HEK293 (cell line): ENCODE data around the gene AGBL3.

Source experiments
- CTCF ChIA-PET: fragments of 350-600 bp; formaldehyde crosslinking; extraction: SDS; loops from one replicate; lab custom pipeline; 2021; ENCODE audit warnings: antibody characterized with exemption; lab: Yijun Ruan, JAX
- POLR2A ChIA-PET: fragments of 300-600 bp; formaldehyde crosslinking; extraction: SDS; loops from one replicate; lab custom pipeline; 2020; ENCODE audit warnings: antibody characterized with exemption, inconsistent platforms; lab: Yijun Ruan, JAX
- H3K27ac ChIP-seq: fragments of 200-500 bp; sonication (Bioruptor generic); 2 replicates; pipeline ENCODE4 v1.5.1; 2014; ENCODE audit warnings: low read depth, low read length, control low read depth, inconsistent platforms; ENCODE audit errors: extremely low read depth
- H3K36me3 ChIP-seq, 2 experiments: fragments of 200-500 bp in 1 of 2; sonication (Bioruptor generic) in 1 of 2; 1 replicate in 1 of 2; 2 replicates in 1 of 2; pipeline ENCODE4 v1.5.1; 2014 to 2017; ENCODE audit warnings: inconsistent platforms in 2 of 2, low read length in 2 of 2; ENCODE audit not compliant: control insufficient read depth in 2 of 2, insufficient read depth in 1 of 2
- H3K4me1 ChIP-seq: fragments of 200-500 bp; sonication (Bioruptor generic); 2 replicates; pipeline ENCODE4 v1.5.1; 2014; ENCODE audit warnings: mild to moderate bottlenecking, low read length, inconsistent platforms; ENCODE audit not compliant: control insufficient read depth, insufficient read depth
- H3K4me3 ChIP-seq: 2 replicates; pipeline ENCODE4 v1.5.1; 2011; ENCODE audit warnings: low read depth, mild to moderate bottlenecking, control low read depth, low read length, moderate library complexity
- H3K9me3 ChIP-seq: fragments of 200-500 bp; sonication (Bioruptor generic); 2 replicates; pipeline ENCODE4 v1.5.1; 2014; ENCODE audit warnings: low read depth, low read length, inconsistent platforms; ENCODE audit not compliant: control insufficient read depth, insufficient read depth
- HOXA7 ChIP-seq: sonication (generic); formaldehyde crosslinking; IDR thresholded peaks from 2 replicates; pipeline ENCODE4 v1.8.1; 2022; ENCODE audit warnings: missing genetic modification reagents, borderline replicate concordance
- KLF9 ChIP-seq: fragments of 450-650 bp; formaldehyde crosslinking; IDR thresholded peaks from 2 replicates; pipeline ENCODE4 v1.5.1; 2016; ENCODE audit warnings: missing biosample characterization, missing genetic modification characterization, low read depth
- OSR2 ChIP-seq: fragments of 450-650 bp; formaldehyde crosslinking; IDR thresholded peaks from 2 replicates; pipeline ENCODE4 v1.5.1; 2016; ENCODE audit warnings: missing biosample characterization, missing genetic modification characterization
- SCRT1 ChIP-seq: fragments of 450-650 bp; formaldehyde crosslinking; IDR thresholded peaks from 2 replicates; pipeline ENCODE4 v1.5.1; 2016; ENCODE audit warnings: missing biosample characterization, missing genetic modification characterization, borderline replicate concordance
- TCF7L2 ChIP-seq: IDR thresholded peaks from 2 replicates; pipeline ENCODE4 v1.6.1; 2011; ENCODE audit warnings: low read depth, mild to moderate bottlenecking, inconsistent platforms, low read length, moderate library complexity, borderline replicate concordance
- WT1 ChIP-seq: fragments of 450-650 bp; formaldehyde crosslinking; IDR thresholded peaks from 2 replicates; pipeline ENCODE4 v1.5.1; 2016; ENCODE audit warnings: missing biosample characterization, missing genetic modification characterization
- YY1 ChIP-seq: fragments of 450-650 bp; formaldehyde crosslinking; IDR thresholded peaks from 2 replicates; pipeline ENCODE4 v1.5.1; 2018; ENCODE audit warnings: missing biosample characterization, missing genetic modification characterization
- ZEB2 ChIP-seq: fragments of 450-650 bp; formaldehyde crosslinking; IDR thresholded peaks from 2 replicates; pipeline ENCODE4 v1.5.1; 2016; ENCODE audit warnings: missing biosample characterization, missing genetic modification characterization
- ZNF146 ChIP-seq: fragments of 450-650 bp; formaldehyde crosslinking; IDR thresholded peaks from 2 replicates; pipeline ENCODE4 v1.5.1; 2016; ENCODE audit warnings: missing biosample characterization, missing genetic modification characterization
- ZNF174 ChIP-seq: fragments of 450-650 bp; formaldehyde crosslinking; IDR thresholded peaks from 2 replicates; pipeline ENCODE4 v1.5.0; 2017; ENCODE audit warnings: missing biosample characterization, mild to moderate bottlenecking, missing genetic modification characterization
- ZNF19 ChIP-seq: fragments of 450-650 bp; formaldehyde crosslinking; IDR thresholded peaks from 2 replicates; pipeline ENCODE4; 2016; ENCODE audit warnings: missing biosample characterization, missing genetic modification characterization, low read depth
- ZNF202 ChIP-seq: fragments of 450-650 bp; formaldehyde crosslinking; IDR thresholded peaks from 2 replicates; pipeline ENCODE4 v1.5.1; 2016; ENCODE audit warnings: missing biosample characterization, missing genetic modification characterization, borderline replicate concordance
- ZNF350 ChIP-seq: fragments of 450-650 bp; formaldehyde crosslinking; IDR thresholded peaks from 2 replicates; pipeline ENCODE4 v1.5.0; 2017; ENCODE audit warnings: missing biosample characterization, mild to moderate bottlenecking, missing genetic modification characterization
- ZNF530 ChIP-seq: fragments of 450-650 bp; formaldehyde crosslinking; IDR thresholded peaks from 2 replicates; pipeline ENCODE4 v1.5.1; 2016; ENCODE audit warnings: low read depth, missing biosample characterization, missing genetic modification characterization
- ZNF549 ChIP-seq: fragments of 450-650 bp; IDR thresholded peaks from 2 replicates; pipeline ENCODE4 v1.5.1; 2018; ENCODE audit warnings: missing biosample characterization, missing genetic modification characterization, mild to moderate bottlenecking, inconsistent platforms, moderate library complexity
- ZNF610 ChIP-seq: fragments of 450-650 bp; formaldehyde crosslinking; IDR thresholded peaks from 2 replicates; pipeline ENCODE4 v1.5.1; 2016; ENCODE audit warnings: missing biosample characterization, missing genetic modification characterization, borderline replicate concordance
- ZNF654 ChIP-seq: fragments of 450-650 bp; formaldehyde crosslinking; IDR thresholded peaks from 2 replicates; pipeline ENCODE4 v1.5.1; 2016; ENCODE audit warnings: low read depth, missing biosample characterization, missing genetic modification characterization
- ZNF776 ChIP-seq: fragments of 450-650 bp; formaldehyde crosslinking; IDR thresholded peaks from 2 replicates; pipeline ENCODE4 v1.5.0; 2017; ENCODE audit warnings: missing biosample characterization, missing genetic modification characterization, borderline replicate concordance
- ZNF777 ChIP-seq: fragments of 450-650 bp; formaldehyde crosslinking; IDR thresholded peaks from 2 replicates; pipeline ENCODE4 v1.5.1; 2017; ENCODE audit warnings: missing biosample characterization, missing genetic modification characterization, borderline replicate concordance
- ZSCAN30 ChIP-seq: fragments of 450-650 bp; IDR thresholded peaks from 2 replicates; pipeline ENCODE4 v1.5.1; 2018; ENCODE audit warnings: missing biosample characterization, mild to moderate bottlenecking, missing genetic modification characterization, moderate library complexity
- TF ChIP-seq, protein P1 (sequence below): fragments of 450-650 bp; formaldehyde crosslinking; IDR thresholded peaks from 2 replicates; pipeline ENCODE4 v1.5.1; 2017; ENCODE audit warnings: missing biosample characterization, missing genetic modification characterization

AGBL3 gene

DNA sequence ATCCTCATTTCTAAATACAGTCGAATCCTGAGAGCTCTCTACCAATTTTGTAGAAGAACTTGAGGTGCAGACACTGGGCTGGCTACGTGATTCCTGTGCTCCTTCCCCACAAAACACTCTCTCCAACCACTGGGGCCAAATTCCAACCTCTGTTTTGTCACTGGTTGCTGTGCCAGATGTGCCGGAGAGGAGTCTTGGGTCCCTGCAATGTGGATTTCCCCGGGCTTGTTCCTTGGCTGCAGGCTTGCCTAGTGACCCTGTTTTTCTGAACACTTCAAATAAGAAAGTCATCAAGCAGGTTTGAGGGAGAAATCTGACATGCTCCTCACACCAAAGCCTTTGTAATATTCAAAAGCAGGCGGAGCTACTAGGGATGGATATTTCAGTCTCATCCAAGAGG lies 44.4 kb upstream of the AGBL3 start:
- TF ChIP-seq KLF9 (tag by site-specific recombination) (no peak), ZSCAN30 (tag by site-specific recombination) (no peak), HOXA7 (CRISPR knock-in tag) (no peak), ZNF610 (tag by site-specific recombination) (no peak), ZNF202 (tag by site-specific recombination) (no peak), WT1 (tag by site-specific recombination) (no peak)
- TF ChIP-seq, protein P1, sequence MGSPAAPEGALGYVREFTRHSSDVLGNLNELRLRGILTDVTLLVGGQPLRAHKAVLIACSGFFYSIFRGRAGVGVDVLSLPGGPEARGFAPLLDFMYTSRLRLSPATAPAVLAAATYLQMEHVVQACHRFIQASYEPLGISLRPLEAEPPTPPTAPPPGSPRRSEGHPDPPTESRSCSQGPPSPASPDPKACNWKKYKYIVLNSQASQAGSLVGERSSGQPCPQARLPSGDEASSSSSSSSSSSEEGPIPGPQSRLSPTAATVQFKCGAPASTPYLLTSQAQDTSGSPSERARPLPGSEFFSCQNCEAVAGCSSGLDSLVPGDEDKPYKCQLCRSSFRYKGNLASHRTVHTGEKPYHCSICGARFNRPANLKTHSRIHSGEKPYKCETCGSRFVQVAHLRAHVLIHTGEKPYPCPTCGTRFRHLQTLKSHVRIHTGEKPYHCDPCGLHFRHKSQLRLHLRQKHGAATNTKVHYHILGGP: no peak
- no peak overlapping the region for H3K4me3 ChIP-seq
- no peaks in the 10 kb centered on the region for H3K9me3 ChIP-seq
- ChIA-PET POLR2A (no interaction called here), CTCF (interaction anchor here (0.8 to 4.0 kb wide), 5 partner anchors 55 to 289 kb away, joined by 3 to 36 read pairs (median 7); no protein-coding TSS in a partner anchor)
- peaks cover 0 to under 1% of the 10 kb centered on the region in 2 experiments; a peak in 1 of 3 replicates for H3K36me3 ChIP-seq
- H3K27ac ChIP-seq: no peak overlapping the region
- no peaks in the 10 kb centered on the region for H3K4me1 ChIP-seq

DNA sequence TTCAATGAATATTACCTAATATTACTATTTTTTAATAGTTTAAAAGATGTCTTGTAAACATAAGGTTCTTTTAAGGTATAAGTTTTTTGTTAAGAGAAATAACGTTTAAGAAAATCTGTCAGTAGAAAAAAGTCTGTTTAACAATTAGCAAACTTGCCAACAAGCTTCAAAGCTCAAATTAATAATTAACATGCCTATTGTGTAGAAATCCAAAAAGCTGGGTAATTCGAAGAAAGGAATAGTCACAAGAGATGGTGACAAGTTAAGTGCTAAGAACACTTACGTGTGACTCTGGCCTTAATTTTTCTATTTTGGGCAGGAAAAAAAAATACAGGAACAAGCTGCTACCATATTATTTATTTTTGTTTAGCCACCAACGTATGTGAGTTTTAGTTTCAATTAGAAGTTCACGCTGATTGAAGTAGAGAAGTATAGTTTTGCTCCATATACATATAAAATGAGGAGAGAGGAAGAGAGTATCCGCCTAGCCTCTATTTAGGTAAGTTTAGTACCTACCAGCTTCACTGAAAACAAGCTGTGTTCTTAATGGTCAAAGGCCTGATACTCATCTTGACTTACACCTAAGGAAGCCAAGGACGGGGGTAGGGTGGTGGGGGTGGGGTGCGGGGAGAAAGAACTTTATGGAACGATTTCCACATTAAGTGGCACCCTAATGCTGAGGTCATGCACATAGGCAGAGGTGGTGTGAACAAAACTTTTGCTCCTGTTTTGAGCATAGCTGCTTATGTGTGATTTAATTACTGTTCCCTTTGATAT lies 43.4 kb upstream of the AGBL3 start:
- no peaks in the 10 kb centered on the region for H3K9me3 ChIP-seq
- POLR2A ChIA-PET: no interaction called here
- no peak for TF ChIP-seq ZNF776 (tag by site-specific recombination)
- TF ChIP-seq, all 188 proteins: peak for 0
- H3K4me1 ChIP-seq: no peaks in the 10 kb centered on the region
- CTCF ChIA-PET: interaction anchor here (0.6 to 4.0 kb wide), 9 partner anchors 52 to 310 kb away, joined by 3 to 36 read pairs (median 6); no protein-coding TSS in a partner anchor
- no peak overlapping the region for H3K27ac ChIP-seq
- no peak overlapping the region for H3K4me3 ChIP-seq
- H3K36me3 ChIP-seq: peaks cover 0 to 7% of the 10 kb centered on the region in 2 experiments; a peak in 1 of 3 replicates

DNA sequence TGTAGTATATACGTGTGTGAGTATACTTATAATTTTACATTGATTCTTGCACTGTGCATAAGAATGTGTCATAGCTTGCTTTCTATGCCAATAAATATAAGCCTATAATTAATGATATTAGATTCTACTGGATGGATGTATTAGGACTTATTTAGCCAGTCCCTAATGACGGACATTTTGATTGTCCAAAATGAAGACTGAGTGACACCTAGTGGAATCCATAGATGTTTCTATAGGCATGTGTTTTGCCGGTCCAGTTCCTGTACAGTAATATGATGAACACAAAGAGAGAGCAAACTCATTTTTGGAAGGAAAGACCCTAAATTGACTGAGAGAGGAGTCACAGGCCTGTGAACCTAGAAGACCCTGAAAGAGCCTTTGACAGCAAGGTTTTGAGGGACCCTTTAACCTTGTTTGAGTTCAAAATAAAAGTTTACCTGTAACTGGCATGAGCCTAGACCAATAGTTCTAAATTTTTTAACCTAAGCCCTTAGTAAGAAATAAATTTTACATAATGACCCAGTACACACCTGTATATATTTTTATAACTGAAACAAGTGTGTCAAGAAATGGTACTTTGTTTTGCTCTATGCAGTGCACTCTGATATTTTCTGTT lies 42.4 kb upstream of the AGBL3 start:
- ChIA-PET CTCF (interaction anchor here (0.6 to 4.0 kb wide), 7 partner anchors 53 to 311 kb away, joined by 3 to 36 read pairs (median 6); no protein-coding TSS in a partner anchor), POLR2A (no interaction called here)
- Histone ChIP-seq H3K27ac (no peak overlapping the region), H3K4me3 (no peak overlapping the region), H3K36me3 (peaks cover 0 to 13% of the 10 kb centered on the region in 2 experiments; a peak in 1 of 3 replicates), H3K9me3 (no peaks in the 10 kb centered on the region), H3K4me1 (no peaks in the 10 kb centered on the region)
- no peak for TF ChIP-seq ZNF777 (tag by site-specific recombination)
- no peak for TF ChIP-seq ZNF19 (tag by site-specific recombination)
- peak; percentile 57 for TF ChIP-seq ZNF654 (tag by site-specific recombination)
- TF ChIP-seq ZNF174 (tag by site-specific recombination): no peak
- no peak for TF ChIP-seq SCRT1
- no peak for TF ChIP-seq ZEB2 (tag by site-specific recombination)
- TF ChIP-seq ZNF350 (tag by site-specific recombination): no peak

DNA sequence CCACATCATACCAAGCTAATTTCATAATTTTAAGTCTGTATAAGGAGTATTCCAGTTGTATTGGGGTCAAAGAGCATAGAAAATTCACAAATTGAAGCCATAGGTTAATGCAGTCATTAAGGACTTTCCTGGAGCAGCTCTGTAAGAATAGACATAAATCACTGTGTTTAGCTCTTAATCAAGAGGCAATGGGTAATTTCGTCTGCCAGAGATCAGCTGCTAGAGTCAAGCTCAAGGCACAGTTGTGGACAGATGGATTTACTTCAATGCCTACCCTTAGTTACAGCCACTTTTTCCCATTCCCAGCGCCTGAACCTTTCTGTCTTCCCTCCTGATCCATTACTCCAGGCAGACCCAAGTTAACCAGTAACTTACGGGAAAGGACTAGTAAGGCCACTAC lies 40.6 kb upstream of the AGBL3 start:
- H3K4me3 ChIP-seq: no peak overlapping the region
- no peaks in the 10 kb centered on the region for H3K4me1 ChIP-seq
- peaks cover 4 to 31% of the 10 kb centered on the region in 2 experiments; a peak in 2 of 3 replicates for H3K36me3 ChIP-seq
- CTCF ChIA-PET: interaction anchor here (0.5 to 4.0 kb wide), 6 partner anchors 8 to 313 kb away, joined by 3 to 36 read pairs (median 6); partner anchors contain the start of gene BPGM
- no peaks in the 10 kb centered on the region for H3K9me3 ChIP-seq
- no peak overlapping the region for H3K27ac ChIP-seq
- POLR2A ChIA-PET: no interaction called here
- no peak for TF ChIP-seq YY1
- TF ChIP-seq ZNF202 (tag by site-specific recombination): no peak
- no peak for TF ChIP-seq ZNF549
- TF ChIP-seq, protein P1: no peak
- TF ChIP-seq TCF7L2: no peak
- no peak for TF ChIP-seq ZNF530 (tag by site-specific recombination)
- no peak for TF ChIP-seq ZNF146
- TF ChIP-seq ZNF610 (tag by site-specific recombination): no peak
- TF ChIP-seq OSR2 (tag by site-specific recombination): no peak
